ENCODE data around the gene HMCN2.

Gene HMCN2

DNA sequence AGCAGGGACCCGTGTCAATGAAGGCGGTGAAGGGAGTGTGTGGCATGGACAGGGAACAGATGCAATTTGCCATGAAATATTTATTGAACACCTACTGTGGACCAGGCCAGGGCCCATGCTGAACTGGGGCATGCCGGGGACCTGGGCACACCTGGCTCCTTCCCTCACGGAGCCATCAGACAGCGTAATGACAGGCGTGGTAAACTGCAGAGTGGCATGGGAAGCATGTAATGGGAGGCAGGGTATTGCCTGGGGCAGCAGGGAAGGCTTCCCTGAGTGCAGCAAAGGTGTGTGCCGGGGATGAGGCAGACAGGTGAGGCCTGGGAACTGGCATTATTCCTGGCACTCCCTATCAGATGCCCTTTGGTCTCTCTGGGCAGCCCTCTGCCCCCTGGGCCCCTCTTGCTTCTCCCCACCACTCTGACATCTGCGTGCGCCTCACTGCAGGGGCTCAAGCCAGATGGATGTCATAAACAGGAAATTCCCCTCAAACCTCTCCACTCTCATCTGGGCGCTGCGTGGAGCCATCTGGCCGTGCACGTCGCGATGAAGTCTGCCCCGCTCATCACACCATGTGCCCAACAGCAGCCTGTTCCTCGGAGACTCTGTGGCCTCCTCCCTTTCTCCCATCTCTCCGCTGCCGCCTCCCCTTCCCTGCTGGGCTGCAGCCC lies 67.6 kb downstream of the HMCN2 start:
- Histone ChIP-seq H3K9me3 (ENCODE audit: control insufficient read depth, low read length) (no peaks in the 10 kb centered on the region), H2AFZ (no peak overlapping the region), H3K4me3 (ENCODE audit: low read depth, low read length) (no peak overlapping the region), H3K27ac (no peak overlapping the region), H3K4me2 (ENCODE audit: low read length) (no peak overlapping the region), H3K27me3 (ENCODE audit: control insufficient read depth, insufficient read depth, low read length) (no peaks in the 10 kb centered on the region), H3K9ac (no peak overlapping the region), H3K4me1 (no peaks in the 10 kb centered on the region), H3K36me3 (ENCODE audit: control insufficient read depth, insufficient read depth, low read length) (no peaks in the 10 kb centered on the region), H3K79me2 (no peaks in the 10 kb centered on the region)
- TF ChIP-seq, protein P1, sequence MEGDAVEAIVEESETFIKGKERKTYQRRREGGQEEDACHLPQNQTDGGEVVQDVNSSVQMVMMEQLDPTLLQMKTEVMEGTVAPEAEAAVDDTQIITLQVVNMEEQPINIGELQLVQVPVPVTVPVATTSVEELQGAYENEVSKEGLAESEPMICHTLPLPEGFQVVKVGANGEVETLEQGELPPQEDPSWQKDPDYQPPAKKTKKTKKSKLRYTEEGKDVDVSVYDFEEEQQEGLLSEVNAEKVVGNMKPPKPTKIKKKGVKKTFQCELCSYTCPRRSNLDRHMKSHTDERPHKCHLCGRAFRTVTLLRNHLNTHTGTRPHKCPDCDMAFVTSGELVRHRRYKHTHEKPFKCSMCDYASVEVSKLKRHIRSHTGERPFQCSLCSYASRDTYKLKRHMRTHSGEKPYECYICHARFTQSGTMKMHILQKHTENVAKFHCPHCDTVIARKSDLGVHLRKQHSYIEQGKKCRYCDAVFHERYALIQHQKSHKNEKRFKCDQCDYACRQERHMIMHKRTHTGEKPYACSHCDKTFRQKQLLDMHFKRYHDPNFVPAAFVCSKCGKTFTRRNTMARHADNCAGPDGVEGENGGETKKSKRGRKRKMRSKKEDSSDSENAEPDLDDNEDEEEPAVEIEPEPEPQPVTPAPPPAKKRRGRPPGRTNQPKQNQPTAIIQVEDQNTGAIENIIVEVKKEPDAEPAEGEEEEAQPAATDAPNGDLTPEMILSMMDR (IDR thresholded peaks at IDR 0.05): no peak

DNA sequence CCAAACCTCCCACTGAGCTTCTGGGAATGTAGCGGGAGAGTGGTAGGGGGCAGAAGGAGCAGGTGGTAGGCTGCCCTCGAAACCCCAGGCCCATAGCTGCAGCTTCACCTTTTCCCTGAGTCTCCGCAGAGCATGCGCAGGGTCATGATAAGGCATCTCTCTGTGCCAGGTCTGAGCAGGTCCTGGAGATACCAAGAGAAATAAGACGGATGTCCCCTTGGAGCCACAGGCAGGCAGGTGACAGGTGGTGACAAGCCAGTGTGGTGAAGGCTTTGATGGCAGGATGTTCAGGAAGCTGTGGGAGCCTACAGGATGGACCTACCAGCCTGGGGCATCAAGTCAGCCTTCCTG lies 68.1 kb downstream of the HMCN2 start:
- Histone ChIP-seq H3K4me3 (ENCODE audit: low read depth, low read length) (no peak overlapping the region), H3K36me3 (ENCODE audit: control insufficient read depth, insufficient read depth, low read length) (no peaks in the 10 kb centered on the region), H3K4me1 (no peaks in the 10 kb centered on the region), H3K79me2 (no peaks in the 10 kb centered on the region), H3K9ac (no peak overlapping the region), H3K27me3 (ENCODE audit: control insufficient read depth, insufficient read depth, low read length) (no peaks in the 10 kb centered on the region), H3K27ac (no peak overlapping the region), H3K4me2 (ENCODE audit: low read length) (no peak overlapping the region), H3K9me3 (ENCODE audit: control insufficient read depth, low read length) (no peaks in the 10 kb centered on the region), H2AFZ (no peak overlapping the region)
- TF ChIP-seq, protein P1 (IDR thresholded peaks at IDR 0.05): no peak

DNA sequence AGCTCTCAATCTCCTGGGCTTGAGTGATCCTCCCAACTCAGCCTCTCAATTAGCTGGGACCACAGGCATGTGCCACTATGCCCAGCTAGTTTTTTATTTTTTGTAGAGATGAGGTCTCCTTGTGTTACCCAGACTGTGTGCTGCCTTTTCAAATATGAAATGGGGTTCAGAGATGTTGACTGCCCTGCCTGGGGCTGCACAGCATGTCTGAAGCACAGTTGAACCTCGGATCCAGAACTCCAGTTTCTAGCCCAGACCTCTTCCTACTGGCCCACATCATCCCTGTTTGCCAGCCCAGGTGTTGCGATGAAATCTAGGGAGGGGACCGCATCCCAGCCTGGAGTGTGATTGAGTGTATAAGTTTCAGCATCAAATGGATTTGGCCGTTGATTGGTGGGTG lies 69.4 kb downstream of the HMCN2 start:
- Histone ChIP-seq H3K4me2 (ENCODE audit: low read length) (no peak overlapping the region), H3K9me3 (ENCODE audit: control insufficient read depth, low read length) (no peaks in the 10 kb centered on the region), H3K79me2 (no peaks in the 10 kb centered on the region), H3K36me3 (ENCODE audit: control insufficient read depth, insufficient read depth, low read length) (no peaks in the 10 kb centered on the region), H3K27me3 (ENCODE audit: control insufficient read depth, insufficient read depth, low read length) (no peaks in the 10 kb centered on the region), H3K4me3 (ENCODE audit: low read depth, low read length) (no peak overlapping the region), H3K4me1 (no peaks in the 10 kb centered on the region), H3K9ac (no peak overlapping the region), H2AFZ (no peak overlapping the region), H3K27ac (no peak overlapping the region)
- TF ChIP-seq, protein P1 (IDR thresholded peaks at IDR 0.05): no peak

DNA sequence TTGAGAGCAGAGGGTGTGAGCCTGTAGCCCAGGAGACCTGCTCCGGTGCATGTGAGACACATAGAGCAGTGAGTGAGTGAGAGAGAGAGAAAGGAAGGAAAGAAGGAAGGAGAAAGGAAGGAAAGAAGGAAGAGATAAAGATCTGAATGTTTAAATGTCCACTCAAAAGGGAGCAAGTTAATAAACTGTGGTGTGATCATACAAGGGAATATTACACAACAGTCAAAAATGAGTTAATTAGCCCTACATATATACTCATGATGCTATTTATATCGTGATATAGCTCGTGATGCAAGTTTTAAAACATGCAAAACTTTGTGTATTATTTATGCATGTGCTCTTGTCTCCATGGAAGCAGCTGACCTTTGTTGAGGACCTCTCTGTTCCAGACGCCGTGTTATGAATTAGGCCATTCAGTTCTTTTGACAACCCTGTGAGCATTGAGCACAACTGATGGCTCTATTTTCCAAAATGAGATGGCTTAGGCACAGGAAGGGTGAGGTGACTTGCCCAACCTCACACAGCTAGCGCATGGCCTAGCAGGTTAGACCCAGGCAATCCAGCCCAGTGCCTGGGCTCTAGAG lies 70.6 kb downstream of the HMCN2 start:
- TF ChIP-seq, protein P1 (IDR thresholded peaks at IDR 0.05): no peak
- Histone ChIP-seq H3K27ac (no peak overlapping the region), H3K4me2 (ENCODE audit: low read length) (no peak overlapping the region), H3K4me3 (ENCODE audit: low read depth, low read length) (no peak overlapping the region), H3K79me2 (no peaks in the 10 kb centered on the region), H3K4me1 (no peaks in the 10 kb centered on the region), H3K36me3 (ENCODE audit: control insufficient read depth, insufficient read depth, low read length) (no peaks in the 10 kb centered on the region), H3K9me3 (ENCODE audit: control insufficient read depth, low read length) (no peaks in the 10 kb centered on the region), H3K27me3 (ENCODE audit: control insufficient read depth, insufficient read depth, low read length) (no peaks in the 10 kb centered on the region), H3K9ac (no peak overlapping the region), H2AFZ (no peak overlapping the region)

DNA sequence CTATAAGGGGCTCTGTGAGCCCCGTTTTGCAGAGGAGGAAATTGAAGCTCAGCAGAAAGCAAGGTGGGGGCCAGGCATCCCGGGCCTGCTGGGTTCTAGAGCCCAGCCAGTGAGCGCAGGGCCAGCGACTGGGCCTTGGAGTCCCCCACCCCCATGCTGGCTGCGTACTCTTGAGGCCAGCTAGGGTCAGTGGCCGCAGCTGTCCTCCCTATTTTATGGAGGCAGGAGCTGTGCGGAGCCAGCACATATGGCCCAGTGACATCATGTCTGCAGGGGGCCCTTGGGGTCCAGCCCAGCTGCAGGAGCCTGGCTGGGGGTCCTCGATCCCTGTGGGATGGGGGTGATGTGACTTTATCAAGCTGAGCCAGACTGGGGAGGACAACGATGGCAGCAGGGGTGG lies 71.3 kb downstream of the HMCN2 start:
- no peak overlapping the region for H2AFZ ChIP-seq
- no peak overlapping the region for H3K4me3 ChIP-seq (ENCODE audit: low read depth, low read length)
- no peak overlapping the region for H3K9ac ChIP-seq
- no peak overlapping the region for H3K4me2 ChIP-seq (ENCODE audit: low read length)
- no peaks in the 10 kb centered on the region for H3K36me3 ChIP-seq (ENCODE audit: control insufficient read depth, insufficient read depth, low read length)
- no peaks in the 10 kb centered on the region for H3K9me3 ChIP-seq (ENCODE audit: control insufficient read depth, low read length)
- H3K79me2 ChIP-seq: no peaks in the 10 kb centered on the region
- no peaks in the 10 kb centered on the region for H3K4me1 ChIP-seq
- H3K27ac ChIP-seq: no peak overlapping the region
- H3K27me3 ChIP-seq (ENCODE audit: control insufficient read depth, insufficient read depth, low read length): no peaks in the 10 kb centered on the region
- TF ChIP-seq, protein P1 (IDR thresholded peaks at IDR 0.05): no peak

Measured in parathyroid adenoma (tissue), 2 donors.